HEK293 (cell line): Measurements from ENCODE around the gene PI16.

ENCODE experiments used
- ZNF707 ChIP-seq: fragments of 450-650 bp; formaldehyde crosslinking; IDR thresholded peaks from 2 replicates; pipeline ENCODE4 v1.5.1; 2016; ENCODE audit warnings: missing biosample characterization, missing genetic modification characterization
- TF ChIP-seq, protein P1 (sequence below): fragments of 450-650 bp; formaldehyde crosslinking; IDR thresholded peaks from 2 replicates; pipeline ENCODE4 v1.5.1; 2016; ENCODE audit warnings: missing biosample characterization, missing genetic modification characterization
- TF ChIP-seq, protein P2 (sequence below): fragments of 450-650 bp; formaldehyde crosslinking; IDR thresholded peaks from 2 replicates; pipeline ENCODE4 v1.5.1; 2016; ENCODE audit warnings: missing biosample characterization, missing genetic modification characterization
- TF ChIP-seq, protein P3 (sequence below): sonication (generic); formaldehyde crosslinking; IDR thresholded peaks from 2 replicates; pipeline ENCODE4 v1.8.1; 2022; ENCODE audit warnings: mild to moderate bottlenecking, moderate library complexity, missing genetic modification reagents

DNA sequence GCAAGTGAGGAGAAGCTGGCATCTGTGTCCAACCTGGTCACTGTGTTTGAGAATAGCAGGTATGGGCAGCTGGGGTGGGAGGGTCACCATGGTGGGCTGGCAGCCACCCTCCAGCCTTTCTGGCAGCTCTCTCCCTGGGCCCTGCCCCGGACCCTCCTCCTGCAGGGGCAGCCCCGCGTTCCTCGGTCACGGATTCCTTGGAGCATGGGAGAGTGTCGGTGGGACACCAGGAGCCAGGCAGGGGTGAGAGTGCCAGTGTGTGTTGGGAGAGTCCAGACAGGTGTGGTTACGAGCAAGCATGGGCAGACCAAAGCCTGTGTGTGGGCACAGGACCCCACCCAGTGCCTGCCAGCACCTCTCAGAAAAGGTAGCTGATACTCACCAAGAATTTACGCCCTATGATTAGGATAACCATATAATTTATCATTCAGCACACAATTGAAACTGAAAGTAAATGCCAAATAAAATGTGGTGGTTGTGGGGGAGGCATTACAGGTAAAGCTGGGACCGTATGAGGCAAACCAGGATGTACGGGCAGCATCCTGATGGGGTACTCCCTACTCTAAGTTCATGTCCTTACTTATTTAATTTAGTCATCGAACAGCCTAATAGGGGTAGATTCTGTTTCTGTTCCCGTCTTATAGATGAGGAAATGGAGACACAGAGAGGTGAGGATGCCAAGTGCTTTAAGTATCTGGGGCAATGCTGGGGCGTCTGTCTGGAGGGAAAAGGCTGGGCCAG lies 51.5 kb downstream of the PI16 start:
- no peak for TF ChIP-seq ZNF707 (tag by site-specific recombination)
- TF ChIP-seq, protein P1, sequence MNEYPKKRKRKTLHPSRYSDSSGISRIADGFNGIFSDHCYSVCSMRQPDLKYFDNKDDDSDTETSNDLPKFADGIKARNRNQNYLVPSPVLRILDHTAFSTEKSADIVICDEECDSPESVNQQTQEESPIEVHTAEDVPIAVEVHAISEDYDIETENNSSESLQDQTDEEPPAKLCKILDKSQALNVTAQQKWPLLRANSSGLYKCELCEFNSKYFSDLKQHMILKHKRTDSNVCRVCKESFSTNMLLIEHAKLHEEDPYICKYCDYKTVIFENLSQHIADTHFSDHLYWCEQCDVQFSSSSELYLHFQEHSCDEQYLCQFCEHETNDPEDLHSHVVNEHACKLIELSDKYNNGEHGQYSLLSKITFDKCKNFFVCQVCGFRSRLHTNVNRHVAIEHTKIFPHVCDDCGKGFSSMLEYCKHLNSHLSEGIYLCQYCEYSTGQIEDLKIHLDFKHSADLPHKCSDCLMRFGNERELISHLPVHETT (tag by site-specific recombination) = no peak
- TF ChIP-seq, protein P2, sequence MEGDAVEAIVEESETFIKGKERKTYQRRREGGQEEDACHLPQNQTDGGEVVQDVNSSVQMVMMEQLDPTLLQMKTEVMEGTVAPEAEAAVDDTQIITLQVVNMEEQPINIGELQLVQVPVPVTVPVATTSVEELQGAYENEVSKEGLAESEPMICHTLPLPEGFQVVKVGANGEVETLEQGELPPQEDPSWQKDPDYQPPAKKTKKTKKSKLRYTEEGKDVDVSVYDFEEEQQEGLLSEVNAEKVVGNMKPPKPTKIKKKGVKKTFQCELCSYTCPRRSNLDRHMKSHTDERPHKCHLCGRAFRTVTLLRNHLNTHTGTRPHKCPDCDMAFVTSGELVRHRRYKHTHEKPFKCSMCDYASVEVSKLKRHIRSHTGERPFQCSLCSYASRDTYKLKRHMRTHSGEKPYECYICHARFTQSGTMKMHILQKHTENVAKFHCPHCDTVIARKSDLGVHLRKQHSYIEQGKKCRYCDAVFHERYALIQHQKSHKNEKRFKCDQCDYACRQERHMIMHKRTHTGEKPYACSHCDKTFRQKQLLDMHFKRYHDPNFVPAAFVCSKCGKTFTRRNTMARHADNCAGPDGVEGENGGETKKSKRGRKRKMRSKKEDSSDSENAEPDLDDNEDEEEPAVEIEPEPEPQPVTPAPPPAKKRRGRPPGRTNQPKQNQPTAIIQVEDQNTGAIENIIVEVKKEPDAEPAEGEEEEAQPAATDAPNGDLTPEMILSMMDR (tag by site-specific recombination) = no peak
- TF ChIP-seq, protein P3, sequence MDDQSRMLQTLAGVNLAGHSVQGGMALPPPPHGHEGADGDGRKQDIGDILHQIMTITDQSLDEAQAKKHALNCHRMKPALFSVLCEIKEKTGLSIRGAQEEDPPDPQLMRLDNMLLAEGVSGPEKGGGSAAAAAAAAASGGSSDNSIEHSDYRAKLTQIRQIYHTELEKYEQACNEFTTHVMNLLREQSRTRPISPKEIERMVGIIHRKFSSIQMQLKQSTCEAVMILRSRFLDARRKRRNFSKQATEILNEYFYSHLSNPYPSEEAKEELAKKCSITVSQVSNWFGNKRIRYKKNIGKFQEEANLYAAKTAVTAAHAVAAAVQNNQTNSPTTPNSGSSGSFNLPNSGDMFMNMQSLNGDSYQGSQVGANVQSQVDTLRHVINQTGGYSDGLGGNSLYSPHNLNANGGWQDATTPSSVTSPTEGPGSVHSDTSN (CRISPR knock-in tag) = no peak
